IgD-negative memory B cell (primary cell): ENCODE results near the gene PLG. TPM values are rescaled to one million over a fixed set of nuclear protein-coding genes. Genes with fewer than 3 reads are reported as not detected.
"Not testable (repeated sequence)": the region's sequence is repeated elsewhere in the genome, so short reads cannot be mapped to it uniquely, and the experiment has no call there.

Experiments
- H3K27ac Mint-ChIP-seq, 3 donors: one replicate each; pipeline ENCODE4 v1.8.0; 2020 to 2022; ENCODE audit warnings: mild to moderate bottlenecking in 3 of 3, mixed read lengths in 3 of 3, moderate library complexity in 1 of 3
- H3K27me3 Mint-ChIP-seq: one replicate; pipeline ENCODE4 v1.8.0; 2021; ENCODE audit warnings: mixed read lengths
- H3K36me3 Mint-ChIP-seq: one replicate; pipeline ENCODE4 v1.8.0; 2020; ENCODE audit warnings: mild to moderate bottlenecking, mixed read lengths
- H3K4me1 Mint-ChIP-seq, 3 donors: one replicate each; pipeline ENCODE4 v1.8.0; 2020 to 2022; ENCODE audit warnings: mixed read lengths in 3 of 3, mild to moderate bottlenecking in 1 of 3
- H3K4me3 Mint-ChIP-seq, 4 donors: one replicate each; pipeline ENCODE4 v1.8.0; 2020 to 2022; ENCODE audit warnings: mild to moderate bottlenecking in 4 of 4, mixed read lengths in 4 of 4, moderate library complexity in 3 of 4
- H3K9me3 Mint-ChIP-seq, 3 donors: one replicate each; pipeline ENCODE4 v1.8.0; 2020 to 2021; ENCODE audit warnings: mixed read lengths in 3 of 3, mild to moderate bottlenecking in 1 of 3
- polyA plus RNA-seq: library from polyadenylated mRNA; unstranded; fragments of 300-500 nt; fragmentation: Illumina TruSeq; gene quantifications from one replicate; pipeline ENCODE4 v1.2.3, GENCODE V29; 2021

Gene PLG
- polyA plus RNA-seq, 1 donor from 2014 or later, result not detected

GRCh38 chr6:160801418-160801817 lies 99.4 kb downstream of the PLG start:
- Mint-ChIP-seq H3K27ac (no peak overlapping the region), H3K27me3 (no peaks in the 10 kb centered on the region), H3K9me3 (peaks cover 0 to 16% (median 0%) of the 10 kb centered on the region in 3 donors), H3K4me3 (no peak overlapping the region), H3K36me3 (peaks cover 1% of the 10 kb centered on the region), H3K4me1 (no peaks in the 10 kb centered on the region)

DNA sequence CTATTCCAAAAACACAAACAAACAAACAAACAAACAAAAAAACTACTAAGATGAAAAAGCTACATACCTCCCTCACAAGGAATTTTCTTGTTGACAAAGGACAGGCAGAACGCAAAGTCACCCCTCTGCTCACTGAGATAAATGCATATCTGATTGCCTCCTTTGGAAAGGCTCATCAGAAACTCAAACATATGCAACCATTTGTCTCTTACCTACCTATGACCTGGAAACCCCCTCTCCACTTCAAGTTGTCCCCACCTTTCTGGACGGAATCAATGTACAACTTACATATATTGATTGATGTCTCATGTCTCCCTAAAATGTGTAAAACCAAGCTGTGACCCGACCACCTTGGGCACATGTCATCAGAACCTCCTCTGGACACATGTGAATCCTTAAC lies 100.0 kb downstream of the PLG start:
- not testable (repeated sequence) for H3K27ac Mint-ChIP-seq, H3K36me3 Mint-ChIP-seq, H3K4me3 Mint-ChIP-seq, H3K4me1 Mint-ChIP-seq, H3K27me3 Mint-ChIP-seq
- H3K9me3 Mint-ChIP-seq, result peaks cover 0 to 13% (median 0%) of the 10 kb centered on the region in 3 donors

Other genes with a start within 250 kb of the PLG start
- gene LPA, start 38.0 kb upstream of the PLG start, polyA plus RNA-seq, result not detected